GM23248 (cell line): ENCODE data around the gene CNGA1. TPM values are rescaled to one million over a fixed set of nuclear protein-coding genes. Genes with fewer than 3 reads are reported as not detected.

Experiments
- DNase-seq: peaks from one replicate; pipeline ENCODE4 v3.0.0-alpha.2; 2015
- H2AFZ ChIP-seq: fragments of 200-600 bp; sonication (generic); 2 replicates; pipeline ENCODE4 v1.6.1; 2016; ENCODE audit warnings: antibody characterized with exemption
- H3F3A ChIP-seq: fragments of 200-600 bp; sonication (generic); 2 replicates; pipeline ENCODE4 v1.6.1; 2016; ENCODE audit warnings: mild to moderate bottlenecking, antibody characterized with exemption, mixed run types; ENCODE audit not compliant: insufficient read depth
- H3K27ac ChIP-seq: fragments of 200-600 bp; sonication (generic); 2 replicates; pipeline ENCODE4 v1.5.1; 2016; ENCODE audit warnings: mild to moderate bottlenecking
- H3K27me3 ChIP-seq: fragments of 200-600 bp; sonication (generic); replicated peaks from 2 replicates; pipeline ENCODE4 v1.6.1; 2016; ENCODE audit warnings: mild to moderate bottlenecking; ENCODE audit not compliant: insufficient read depth
- H3K36me3 ChIP-seq: fragments of 200-600 bp; sonication (generic); 2 replicates; pipeline ENCODE4 v1.6.1; 2016; ENCODE audit warnings: low read depth, mild to moderate bottlenecking
- H3K4me1 ChIP-seq: fragments of 200-600 bp; sonication (generic); 2 replicates; pipeline ENCODE4 v1.6.1; 2016; ENCODE audit warnings: mild to moderate bottlenecking; ENCODE audit not compliant: insufficient read depth
- H3K4me2 ChIP-seq: fragments of 200-600 bp; sonication (generic); one replicate; pipeline ENCODE4 v1.6.1; 2016; ENCODE audit warnings: mild to moderate bottlenecking; ENCODE audit not compliant: unreplicated experiment
- H3K4me3 ChIP-seq: fragments of 200-600 bp; sonication (generic); 2 replicates; pipeline ENCODE4 v1.5.1; 2016; ENCODE audit warnings: mild to moderate bottlenecking
- H3K79me2 ChIP-seq: fragments of 200-600 bp; sonication (generic); 2 replicates; pipeline ENCODE4 v1.6.1; 2016; ENCODE audit warnings: mild to moderate bottlenecking; ENCODE audit not compliant: insufficient read depth
- H3K9ac ChIP-seq: fragments of 200-600 bp; sonication (generic); 2 replicates; pipeline ENCODE4 v1.6.1; 2016; ENCODE audit warnings: mild to moderate bottlenecking
- H3K9me2 ChIP-seq: fragments of 200-600 bp; sonication (generic); 2 replicates; pipeline ENCODE4 v1.6.1; 2016; ENCODE audit warnings: mixed run types, mild to moderate bottlenecking, moderate library complexity; ENCODE audit not compliant: insufficient read depth
- H3K9me3 ChIP-seq: fragments of 200-600 bp; sonication (generic); one replicate; pipeline ENCODE4 v1.6.1; 2017; ENCODE audit warnings: low read depth
- H4K20me1 ChIP-seq: fragments of 200-600 bp; sonication (generic); 2 replicates; pipeline ENCODE4 v1.6.0; 2016; ENCODE audit not compliant: insufficient read depth
- EZH2 ChIP-seq: fragments of 200-600 bp; sonication (generic); IDR thresholded peaks from 2 replicates; pipeline ENCODE4 v1.6.1; 2018; ENCODE audit warnings: antibody characterized with exemption, mild to moderate bottlenecking; ENCODE audit not compliant: insufficient read depth, poor library complexity, severe bottlenecking
- EZH2phosphoT487 ChIP-seq: fragments of 200-600 bp; sonication (generic); IDR thresholded peaks from 2 replicates; pipeline ENCODE4 v1.6.1; 2018; ENCODE audit warnings: antibody characterized with exemption, moderate library complexity, mild to moderate bottlenecking, low read depth; ENCODE audit not compliant: insufficient read depth
- WGBS, 2 experiments: methylation state at CpG; one replicate each; pipeline ENCODE4 v1.1.6; 2015 to 2017; ENCODE audit warnings: low lambda C conversion rate in 2 of 2, low coverage in 1 of 2; ENCODE audit errors: missing lambda C conversion rate in 2 of 2; 5-methylcytosine and 5-hydroxymethylcytosine counted together
- in situ Hi-C: fragments of 300-500 bp; cut with MboI; formaldehyde crosslinking; loops from 2 replicates; pipeline ENCODE4 v1.15.0; 2020
- polyA plus RNA-seq: library from polyadenylated mRNA; unstranded; fragments of >200 nt; fragmentation: Nextera tagmentation; extraction: Ambion mirVana; gene quantifications from 2 replicates; pipeline ENCODE4 v1.2.1, GENCODE V29; 2016
- total RNA-seq: library from RNA; depleted of rRNA; stranded (reverse); fragments of >200 nt; shearing (Covaris generic); gene quantifications from 2 replicates; pipeline ENCODE4 v1.2.3, GENCODE V29; 2014

The CNGA1 gene
- total and polyA plus RNA-seq, 2 experiments from 2014 or later = not detected

GRCh38 chr4:47915378-47915777 lies 101.1 kb downstream of the CNGA1 start:
- Histone ChIP-seq H3K79me2 (peaks cover 37% of the 10 kb centered on the region), H3K4me1 (peaks cover 8% of the 10 kb centered on the region; the same call in 1 of the 2 replicates), H3K36me3 (peaks cover 7% of the 10 kb centered on the region; the same call in 1 of the 2 replicates), H3K4me3 (peak overlapping the region; percentile 81; the same call in 1 of the 2 replicates), H3K9me2 (no peaks in the 10 kb centered on the region), H3K9ac (no peak overlapping the region), H3K27me3 (no peaks in the 10 kb centered on the region), H3K9me3 (no peaks in the 10 kb centered on the region), H3K27ac (no peak overlapping the region), H4K20me1 (no peaks in the 10 kb centered on the region), H3K4me2 (peak overlapping the region; percentile 86), H3F3A (no peaks in the 10 kb centered on the region), H2AFZ (peak overlapping the region; percentile 85)
- in situ Hi-C loops = no loop called here
- DNase-seq = no peak
- TF ChIP-seq EZH2 (no peak), EZH2phosphoT487 (no peak)
- 52 to 56% methylated on average over 3 of the region's 3 CpGs for WGBS, 2 experiments

- peak overlapping the region; percentile 61 for H3K9ac ChIP-seq
- H3K36me3 ChIP-seq = peaks cover 7% of the 10 kb centered on the region; the same call in 1 of the 2 replicates
- peak overlapping the region; percentile 85 for H2AFZ ChIP-seq
- peak overlapping the region; percentile 86 for H3K4me2 ChIP-seq
- no peaks in the 10 kb centered on the region for H3F3A ChIP-seq
- peaks cover 8% of the 10 kb centered on the region; the same call in 1 of the 2 replicates for H3K4me1 ChIP-seq
- H3K79me2 ChIP-seq = peaks cover 41% of the 10 kb centered on the region
- TF ChIP-seq EZH2phosphoT487 (no peak), EZH2 (no peak)
- DNase-seq = no peak
- WGBS, 2 experiments = 3 to 9% methylated on average over 6 of the region's 6 CpGs
- no peaks in the 10 kb centered on the region for H3K9me2 ChIP-seq
- no peaks in the 10 kb centered on the region for H4K20me1 ChIP-seq
- peak overlapping the region; percentile 81 for H3K4me3 ChIP-seq
- no peaks in the 10 kb centered on the region for H3K9me3 ChIP-seq
- H3K27me3 ChIP-seq = no peaks in the 10 kb centered on the region
- in situ Hi-C loops = no loop called here
- H3K27ac ChIP-seq = no peak overlapping the region
Observed at GRCh38 chr4:47914926-47915237, 101.6 kb downstream of the CNGA1 start.

DNA sequence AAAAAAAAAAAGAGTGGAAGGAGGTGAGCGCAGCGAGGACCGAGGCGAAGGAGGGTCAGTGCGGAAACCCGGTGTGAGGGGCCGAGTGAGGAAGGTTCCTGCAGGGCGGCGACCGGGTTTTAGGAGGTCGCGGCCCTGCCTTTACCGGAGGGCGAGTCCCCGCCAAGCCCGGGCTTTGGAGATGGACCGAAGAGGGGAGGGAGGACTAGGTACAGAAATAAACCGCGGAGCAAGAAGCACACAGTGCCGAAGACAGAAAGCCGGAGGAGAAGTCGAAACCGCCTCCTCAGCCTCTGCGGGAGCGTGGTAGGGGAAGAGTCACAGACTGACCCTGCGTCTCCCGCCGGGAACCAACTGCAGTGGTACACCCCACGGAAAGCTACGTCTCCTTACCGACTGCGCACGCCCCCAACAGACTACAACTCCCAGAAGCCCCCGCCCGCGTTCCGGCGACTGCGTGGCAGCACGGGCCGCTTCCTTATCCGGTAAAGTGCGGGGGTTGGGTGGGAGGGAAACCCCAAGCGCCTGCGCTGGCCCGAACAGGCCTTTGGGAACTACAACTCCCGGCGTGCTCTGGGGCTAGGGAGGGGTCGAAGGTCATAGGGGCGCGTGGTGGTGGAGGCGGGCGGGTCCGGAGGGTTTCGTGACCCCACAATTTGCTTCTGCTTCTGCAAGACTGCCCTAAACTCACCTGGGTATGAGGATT lies 102.1 kb downstream of the CNGA1 start, which contains the start of gene NFXL1:
Gene NFXL1, minus strand, starts transcription at position 364 of the 706 bp plus-strand sequence. CDS start 380 bp downstream, outside the sequence.
- TF ChIP-seq EZH2phosphoT487 (no peak), EZH2 (no peak)
- Histone ChIP-seq H3K4me1 (peaks cover 8% of the 10 kb centered on the region; the same call in 1 of the 2 replicates), H3K79me2 (peaks cover 42% of the 10 kb centered on the region), H2AFZ (peak within 1 kb of the TSS; percentile 93), H3K9me3 (no peaks in the 10 kb centered on the region), H3F3A (no peaks in the 10 kb centered on the region), H3K9ac (peak within 1 kb of the TSS; percentile 86), H3K4me3 (peak within 1 kb of the TSS; percentile 81), H3K36me3 (peaks cover 7% of the 10 kb centered on the region; the same call in 1 of the 2 replicates), H3K27ac (peak within 1 kb of the TSS; percentile 62), H4K20me1 (no peaks in the 10 kb centered on the region), H3K27me3 (no peaks in the 10 kb centered on the region), H3K9me2 (no peaks in the 10 kb centered on the region), H3K4me2 (peak within 1 kb of the TSS; percentile 96)
- 0 to 1% methylated on average over 42 to 54 of the region's 55 CpGs for WGBS, 2 experiments
- in situ Hi-C loops = no loop called here
- DNase-seq = peak; percentile 99

DNA sequence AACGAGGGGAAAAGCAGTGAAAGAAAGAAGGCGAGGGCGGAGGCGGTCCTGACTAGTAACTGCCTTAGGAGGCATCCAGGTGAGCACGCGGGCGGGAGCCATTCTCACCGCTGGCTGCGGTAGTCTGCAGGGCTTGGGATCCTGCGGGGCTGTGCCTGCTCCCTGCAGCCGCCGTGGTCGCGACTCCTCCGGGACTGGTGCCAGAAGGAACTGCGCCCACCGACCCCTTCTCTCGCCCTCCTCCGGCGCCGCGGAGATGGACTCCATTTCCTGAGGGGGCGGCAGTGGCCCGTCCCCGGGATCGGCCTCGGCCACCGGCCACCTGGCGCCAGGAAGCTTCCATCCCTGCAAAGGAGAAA lies 102.6 kb downstream of the CNGA1 start:
- H3F3A ChIP-seq = no peaks in the 10 kb centered on the region
- H3K79me2 ChIP-seq = peaks cover 47% of the 10 kb centered on the region
- peak overlapping the region; percentile 93 for H2AFZ ChIP-seq
- peak overlapping the region; percentile 96 for H3K4me2 ChIP-seq
- DNase-seq = peak; percentile 45
- WGBS, 2 experiments = 1% methylated on average over 26 to 29 of the region's 29 CpGs
- TF ChIP-seq EZH2phosphoT487 (no peak), EZH2 (no peak)
- no peaks in the 10 kb centered on the region for H3K9me2 ChIP-seq
- no peaks in the 10 kb centered on the region for H3K9me3 ChIP-seq
- peak overlapping the region; percentile 81 for H3K4me3 ChIP-seq
- peak overlapping the region; percentile 62 for H3K27ac ChIP-seq
- no peaks in the 10 kb centered on the region for H4K20me1 ChIP-seq
- peaks cover 8% of the 10 kb centered on the region; the same call in 1 of the 2 replicates for H3K4me1 ChIP-seq
- H3K9ac ChIP-seq = peak overlapping the region; percentile 86
- peaks cover 7% of the 10 kb centered on the region; the same call in 1 of the 2 replicates for H3K36me3 ChIP-seq
- in situ Hi-C loops = no loop called here
- H3K27me3 ChIP-seq = no peaks in the 10 kb centered on the region
